ENCODE data around the gene GPR34. TPM values are rescaled to one million over a fixed set of nuclear protein-coding genes. Genes with fewer than 3 reads are reported as not detected.

Gene GPR34
- total and polyA plus RNA-seq, 2 experiments from 2014 or later: 0.71 to 1.7 TPM

- TF ChIP-seq EZH2 (IDR thresholded peaks at IDR 0.05; ENCODE audit: borderline replicate concordance) (no peak), CTCF (IDR thresholded peaks at IDR 0.05; ENCODE audit: poor library complexity) (no peak), EZH2phosphoT487 (IDR thresholded peaks at IDR 0.05; ENCODE audit: low read depth, severe bottlenecking, unreplicated experiment) (no peak)
- no peak overlapping the region for H3K27ac ChIP-seq
- no peak for DNase-seq (ENCODE audit: low spot score)
- no peaks in the 10 kb centered on the region for H4K20me1 ChIP-seq (ENCODE audit: insufficient read depth, poor library complexity, severe bottlenecking)
- peaks cover 6% of the 10 kb centered on the region for H3K4me1 ChIP-seq (ENCODE audit: insufficient read depth)
- no peaks in the 10 kb centered on the region for H3K9me2 ChIP-seq (replicated peaks; ENCODE audit: insufficient read depth)
- no peak overlapping the region for H3K4me3 ChIP-seq
- H3K27me3 ChIP-seq: no peaks in the 10 kb centered on the region
- H3K79me2 ChIP-seq: no peaks in the 10 kb centered on the region
- H3K9me3 ChIP-seq (ENCODE audit: low read depth): no peaks in the 10 kb centered on the region
- H3K36me3 ChIP-seq (replicated peaks; ENCODE audit: insufficient read depth, low read depth): no peaks in the 10 kb centered on the region
- 78% methylated on average over 3 of the region's 3 CpGs for WGBS (ENCODE audit: low lambda C conversion rate, missing lambda C conversion rate)
- no peak overlapping the region for H2AFZ ChIP-seq
- no peak overlapping the region for H3K4me2 ChIP-seq
These were observed 33.4 kb downstream of the GPR34 start for GRCh38 chrX:41722214-41722613.

- Histone ChIP-seq H2AFZ (no peak overlapping the region), H3K4me2 (no peak overlapping the region), H3K4me3 (no peak overlapping the region), H3K79me2 (no peaks in the 10 kb centered on the region), H3K9me2 (replicated peaks; ENCODE audit: insufficient read depth) (no peaks in the 10 kb centered on the region), H3K4me1 (ENCODE audit: insufficient read depth) (peaks cover 6% of the 10 kb centered on the region), H4K20me1 (ENCODE audit: insufficient read depth, poor library complexity, severe bottlenecking) (no peaks in the 10 kb centered on the region), H3K36me3 (replicated peaks; ENCODE audit: insufficient read depth, low read depth) (no peaks in the 10 kb centered on the region), H3K27ac (no peak overlapping the region), H3K9me3 (ENCODE audit: low read depth) (no peaks in the 10 kb centered on the region), H3K27me3 (no peaks in the 10 kb centered on the region)
- TF ChIP-seq EZH2 (IDR thresholded peaks at IDR 0.05; ENCODE audit: borderline replicate concordance): no peak
- TF ChIP-seq CTCF (IDR thresholded peaks at IDR 0.05; ENCODE audit: poor library complexity): no peak
- no peak for TF ChIP-seq EZH2phosphoT487 (IDR thresholded peaks at IDR 0.05; ENCODE audit: low read depth, severe bottlenecking, unreplicated experiment)
- no peak for DNase-seq (ENCODE audit: low spot score)
- WGBS (ENCODE audit: low lambda C conversion rate, missing lambda C conversion rate): 59% methylated on average over 3 of the region's 3 CpGs
These were observed 34.2 kb downstream of the GPR34 start for GRCh38 chrX:41722816-41723618.

- H3K4me2 ChIP-seq: no peak within 1 kb of the TSS
These were observed 35.1 kb downstream of the GPR34 start, which contains the start of gene GPR82 for GRCh38 chrX:41723826-41724225. TSS of gene GPR82 (plus strand) at chrX:41724181. CDS start at chrX:41727027, 2,846 bp downstream.

More at GRCh38 chrX:41723826-41724225, 35.1 kb downstream of the GPR34 start, which contains the start of gene GPR82:
- H4K20me1 ChIP-seq (ENCODE audit: insufficient read depth, poor library complexity, severe bottlenecking): no peaks in the 10 kb centered on the region
- no peak within 1 kb of the TSS for H3K4me3 ChIP-seq
- peaks cover 6% of the 10 kb centered on the region for H3K4me1 ChIP-seq (ENCODE audit: insufficient read depth)
- DNase-seq (ENCODE audit: low spot score): no peak
- TF ChIP-seq CTCF (IDR thresholded peaks at IDR 0.05; ENCODE audit: poor library complexity) (no peak), EZH2phosphoT487 (IDR thresholded peaks at IDR 0.05; ENCODE audit: low read depth, severe bottlenecking, unreplicated experiment) (no peak), EZH2 (IDR thresholded peaks at IDR 0.05; ENCODE audit: borderline replicate concordance) (no peak)
- H3K36me3 ChIP-seq (replicated peaks; ENCODE audit: insufficient read depth, low read depth): no peaks in the 10 kb centered on the region
- no peaks in the 10 kb centered on the region for H3K27me3 ChIP-seq
- H3K27ac ChIP-seq: no peak within 1 kb of the TSS
- H3K9me3 ChIP-seq (ENCODE audit: low read depth): no peaks in the 10 kb centered on the region
- H3K9me2 ChIP-seq (replicated peaks; ENCODE audit: insufficient read depth): no peaks in the 10 kb centered on the region
- WGBS (ENCODE audit: low lambda C conversion rate, missing lambda C conversion rate): 55% methylated on average over 2 of the region's 2 CpGs
- no peaks in the 10 kb centered on the region for H3K79me2 ChIP-seq
- no peak within 1 kb of the TSS for H2AFZ ChIP-seq
